ENCODE data around the gene GALP.

- TF ChIP-seq GATA3 (IDR thresholded peaks at IDR 0.05; ENCODE audit: low read depth, low read length) (no peak), GATA2 (IDR thresholded peaks at IDR 0.05; ENCODE audit: low read depth, low read length) (no peak)
Observed at GRCh38 chr19:56153507-56153906, 22.3 kb upstream of the GALP start.
